ENCODE data around the gene TMEM69.
"Not testable (repeated sequence)": the region's sequence is repeated elsewhere in the genome, so short reads cannot be mapped to it uniquely, and the experiment has no call there.

- TF ChIP-seq POLR2A, POLR2AphosphoS5, CTCF (IDR thresholded peaks at IDR 0.05): not testable (repeated sequence)
Measured at GRCh38 chr1:45717386-45717785, 29.4 kb downstream of the TMEM69 start.

Data from upper lobe of left lung (tissue), 4 donors.